Esophagus (tissue), 2 donors: Measurements from ENCODE around the gene MPZL1. TPM values are rescaled to one million over a fixed set of nuclear protein-coding genes. Genes with fewer than 3 reads are reported as not detected.
A peak's percentile ranks its signal among the peaks of the same experiment; 100 is the strongest.

Source experiments
- H3K27ac ChIP-seq, 2 donors: one replicate each; pipeline ENCODE4 v1.5.1; 2013; ENCODE audit warnings: low read depth in 2 of 2, mild to moderate bottlenecking in 2 of 2, inconsistent platforms in 1 of 2, low read length in 1 of 2, moderate library complexity in 1 of 2
- H3K27me3 ChIP-seq, 2 donors: one replicate each; pipeline ENCODE4 v1.6.1; 2013; ENCODE audit warnings: low read length in 2 of 2, control low read depth in 1 of 2, mild to moderate bottlenecking in 1 of 2; ENCODE audit not compliant: insufficient read depth in 2 of 2, control insufficient read depth in 1 of 2
- H3K36me3 ChIP-seq, 2 donors: one replicate each; pipeline ENCODE4 v1.6.1; 2013; ENCODE audit warnings: low read length in 1 of 2; ENCODE audit not compliant: control insufficient read depth in 2 of 2, insufficient read depth in 2 of 2
- H3K4me1 ChIP-seq, 2 donors: one replicate each; pipeline ENCODE4 v1.6.1; 2013; ENCODE audit warnings: low read length in 1 of 2; ENCODE audit not compliant: control insufficient read depth in 2 of 2, insufficient read depth in 2 of 2
- H3K4me3 ChIP-seq, 2 donors: one replicate each; pipeline ENCODE4 v1.5.1; 2013; ENCODE audit warnings: low read length in 2 of 2, mild to moderate bottlenecking in 2 of 2, low read depth in 1 of 2, moderate library complexity in 1 of 2
- H3K9me3 ChIP-seq, 2 donors: one replicate each; pipeline ENCODE4 v1.6.1; 2013; ENCODE audit warnings: mild to moderate bottlenecking in 2 of 2, low read depth in 1 of 2, low read length in 1 of 2, moderate library complexity in 1 of 2; ENCODE audit not compliant: control insufficient read depth in 2 of 2, insufficient read depth in 1 of 2
- WGBS, 2 donors: extraction: QIAGEN DNeasy Blood & Tissue Kit; methylation state at CpG; one replicate each; pipeline ENCODE4 v1.1.7; 2013; 5-methylcytosine and 5-hydroxymethylcytosine counted together
- polyA plus RNA-seq, 2 donors: library from polyadenylated mRNA; stranded (reverse); fragments of 200-250 nt; gene quantifications; one replicate each; pipeline ENCODE4 v1.2.3, GENCODE V29; 2013
- donor health status: healthy with polysubstance abuse.
- donor health status: Bipolar disorder and iron deficiency.

The MPZL1 gene
- polyA plus RNA-seq, 2 donors = 16.2 to 22.5 TPM

DNA sequence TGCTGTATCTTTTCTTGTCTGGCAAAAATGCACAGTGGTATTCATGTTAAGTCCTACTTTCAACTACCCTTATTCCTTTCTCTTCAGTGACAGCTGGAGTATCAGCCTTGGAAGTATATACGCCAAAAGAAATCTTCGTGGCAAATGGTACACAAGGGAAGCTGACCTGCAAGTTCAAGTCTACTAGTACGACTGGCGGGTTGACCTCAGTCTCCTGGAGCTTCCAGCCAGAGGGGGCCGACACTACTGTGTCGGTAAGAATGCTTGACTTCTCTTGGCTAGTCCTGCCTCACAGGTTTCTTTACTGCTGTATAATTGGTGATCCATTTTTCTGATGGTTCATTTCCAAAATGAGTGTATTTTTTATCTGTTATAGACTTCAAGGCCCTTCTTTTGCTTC lies 43.7 kb downstream of the MPZL1 start:
- WGBS, 2 donors = 93% methylated on average over 6 of the region's 6 CpGs
- H3K27ac ChIP-seq = no peak overlapping the region

DNA sequence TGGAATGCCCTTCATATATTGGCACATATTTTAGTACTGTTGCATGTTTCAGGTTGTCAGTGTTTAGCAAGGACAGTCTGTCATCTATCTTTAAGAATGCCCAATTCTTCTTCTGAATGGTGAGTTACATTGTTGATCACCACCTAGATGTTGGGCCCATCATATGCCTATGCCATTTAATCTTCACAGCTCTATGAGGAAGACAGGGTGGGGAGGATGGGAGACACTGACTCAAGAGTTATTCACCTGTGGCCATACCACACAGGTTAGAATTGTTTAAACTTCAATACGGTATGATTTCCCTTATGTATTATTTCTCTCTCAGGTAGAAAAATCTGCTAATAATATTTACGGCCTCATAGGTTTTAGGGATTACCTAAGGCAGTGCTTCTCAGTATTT lies 44.8 kb downstream of the MPZL1 start:
- Histone ChIP-seq H3K4me3 (no peak overlapping the region), H3K27ac (no peak overlapping the region), H3K4me1 (no peaks in the 10 kb centered on the region), H3K27me3 (no peaks in the 10 kb centered on the region), H3K36me3 (peaks cover 5 to 7% of the 10 kb centered on the region in 2 donors), H3K9me3 (no peaks in the 10 kb centered on the region)
- WGBS, 2 donors = 93% methylated on average over 2 of the region's 2 CpGs

More for the DNA sequence above, 43.7 kb downstream of the MPZL1 start:
- H3K4me1 ChIP-seq = no peaks in the 10 kb centered on the region
- H3K9me3 ChIP-seq = no peaks in the 10 kb centered on the region
- H3K36me3 ChIP-seq = peaks cover 5 to 7% of the 10 kb centered on the region in 2 donors
- H3K4me3 ChIP-seq = no peak overlapping the region
- H3K27me3 ChIP-seq = no peaks in the 10 kb centered on the region

DNA sequence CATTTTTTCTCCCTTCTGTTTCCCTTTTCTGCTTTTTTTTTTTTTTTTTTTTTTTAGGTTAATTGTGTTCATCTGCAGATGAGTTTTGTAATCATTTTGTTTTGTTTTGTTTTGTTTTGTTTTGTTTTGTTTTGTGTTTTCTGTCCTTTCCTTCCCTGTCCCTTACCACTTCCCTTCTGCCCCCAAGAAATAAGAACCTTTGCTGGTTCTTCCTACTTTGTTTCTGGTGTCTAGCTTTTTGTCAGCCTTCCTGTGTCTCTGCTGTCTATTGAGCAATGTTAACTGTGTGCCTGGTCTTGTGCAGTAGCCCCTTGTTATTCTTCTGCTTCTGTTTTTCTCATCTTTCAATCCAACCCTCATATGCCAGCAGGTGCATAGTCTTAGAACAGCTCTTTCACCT lies 46.0 kb downstream of the MPZL1 start:
- H3K4me3 ChIP-seq = no peak overlapping the region
- peaks cover 5 to 7% of the 10 kb centered on the region in 2 donors for H3K36me3 ChIP-seq
- no peaks in the 10 kb centered on the region for H3K9me3 ChIP-seq

DNA sequence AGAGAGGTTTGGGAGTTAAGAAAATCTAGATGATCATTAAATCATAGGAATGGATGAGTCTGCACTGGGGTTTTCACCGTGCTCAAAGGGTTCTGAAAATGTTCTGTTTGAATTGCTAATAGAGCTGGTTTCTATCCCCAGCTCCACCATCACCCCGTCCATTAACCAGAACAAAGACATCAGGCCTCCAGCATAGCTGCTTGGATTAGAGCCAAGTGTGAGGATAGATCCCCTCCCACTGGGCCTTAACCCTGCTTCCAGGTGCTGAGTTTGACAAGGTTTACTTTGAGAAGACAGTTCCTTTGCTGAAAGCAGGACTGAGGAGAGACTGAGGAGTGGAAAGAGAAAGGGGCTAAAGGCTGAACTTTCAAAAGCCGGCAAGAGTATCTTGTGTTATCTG lies 48.3 kb downstream of the MPZL1 start:
- WGBS, 2 donors = 84 to 89% methylated on average over 3 of the region's 3 CpGs
- H3K36me3 ChIP-seq = peaks cover 7% of the 10 kb centered on the region in 2 donors

More for the DNA sequence above, 46.0 kb downstream of the MPZL1 start:
- Histone ChIP-seq H3K27me3 (no peaks in the 10 kb centered on the region), H3K27ac (no peak overlapping the region), H3K4me1 (peaks cover 0 to 3% of the 10 kb centered on the region in 2 donors)

DNA sequence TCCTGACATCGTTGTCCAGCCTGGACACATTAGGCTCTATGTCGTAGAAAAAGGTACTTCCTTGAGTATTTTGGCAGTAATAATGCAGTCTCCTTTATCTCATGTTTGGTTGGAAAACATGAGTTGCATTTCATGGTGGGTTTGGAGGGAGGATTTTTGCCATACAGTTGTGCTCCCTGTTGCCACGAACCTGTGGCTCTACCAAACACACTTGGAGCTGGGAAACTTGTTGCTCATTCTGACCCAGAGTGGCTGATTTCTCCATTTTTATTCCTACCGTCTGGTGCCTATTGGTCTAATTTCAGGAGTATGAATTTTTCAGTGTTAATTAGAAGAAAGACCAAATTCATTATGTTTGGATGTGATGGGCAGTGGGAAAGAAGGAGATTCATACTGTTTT lies 50.7 kb downstream of the MPZL1 start:
- Histone ChIP-seq H3K9me3 (no peaks in the 10 kb centered on the region), H3K4me1 (peaks cover 0 to 7% of the 10 kb centered on the region in 2 donors), H3K36me3 (peaks cover 2 to 7% of the 10 kb centered on the region in 2 donors)

More for the DNA sequence above, 48.3 kb downstream of the MPZL1 start:
- Histone ChIP-seq H3K4me3 (no peak overlapping the region), H3K27me3 (no peaks in the 10 kb centered on the region), H3K27ac (no peak overlapping the region), H3K9me3 (no peaks in the 10 kb centered on the region), H3K4me1 (peaks cover 0 to 5% of the 10 kb centered on the region in 2 donors)

DNA sequence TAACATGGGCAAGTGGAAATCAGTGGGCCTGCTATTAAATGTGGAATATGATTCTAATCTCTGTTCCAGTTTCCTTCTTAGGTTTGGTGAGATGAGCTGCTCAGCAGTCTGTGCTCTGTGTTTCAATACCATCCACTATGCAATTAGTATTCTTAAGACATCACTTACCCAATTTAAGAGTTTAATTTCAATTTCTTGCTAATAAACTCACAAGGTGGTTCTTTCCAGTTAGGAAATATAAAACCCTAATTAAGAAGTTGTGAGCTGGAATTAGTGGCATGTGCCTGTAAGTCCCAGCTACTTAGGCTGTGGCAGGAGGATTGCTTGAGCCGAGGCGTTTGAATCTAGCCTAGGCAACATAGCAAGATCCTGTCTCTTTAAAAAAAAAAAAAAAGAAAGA lies 51.7 kb downstream of the MPZL1 start:
- Histone ChIP-seq H3K4me3 (no peak overlapping the region), H3K4me1 (peaks cover 0 to 7% of the 10 kb centered on the region in 2 donors), H3K27me3 (no peaks in the 10 kb centered on the region), H3K36me3 (peaks cover 2 to 7% of the 10 kb centered on the region in 2 donors), H3K27ac (no peak overlapping the region), H3K9me3 (no peaks in the 10 kb centered on the region)
- WGBS, 2 donors = 91 to 95% methylated on average over 2 of the region's 2 CpGs

More for the DNA sequence above, 50.7 kb downstream of the MPZL1 start:
- Histone ChIP-seq H3K27me3 (no peaks in the 10 kb centered on the region), H3K4me3 (no peak overlapping the region), H3K27ac (no peak overlapping the region)
- WGBS, 2 donors = 81 to 87% methylated on average over 4 of the region's 4 CpGs

DNA sequence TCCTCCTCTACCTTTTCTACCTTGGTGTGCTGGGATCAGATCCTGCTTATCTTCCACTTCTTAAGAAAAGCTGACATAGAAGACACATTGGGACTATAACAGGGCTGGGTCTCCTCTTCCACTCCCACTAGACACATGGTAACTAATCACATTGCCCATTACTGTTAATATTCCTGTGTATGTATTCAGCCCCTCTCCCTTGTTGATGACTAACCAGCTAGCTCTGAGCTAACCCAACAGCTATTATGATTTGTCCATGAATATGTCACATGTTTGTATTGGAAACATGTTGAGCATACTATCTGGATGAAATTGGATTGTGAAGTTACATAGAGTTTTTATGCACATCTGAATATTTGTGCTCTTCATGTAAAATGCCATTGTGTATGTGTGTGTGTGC lies 52.9 kb downstream of the MPZL1 start:
- H3K4me1 ChIP-seq = peaks cover 0 to 7% of the 10 kb centered on the region in 2 donors
- H3K27ac ChIP-seq = no peak overlapping the region

DNA sequence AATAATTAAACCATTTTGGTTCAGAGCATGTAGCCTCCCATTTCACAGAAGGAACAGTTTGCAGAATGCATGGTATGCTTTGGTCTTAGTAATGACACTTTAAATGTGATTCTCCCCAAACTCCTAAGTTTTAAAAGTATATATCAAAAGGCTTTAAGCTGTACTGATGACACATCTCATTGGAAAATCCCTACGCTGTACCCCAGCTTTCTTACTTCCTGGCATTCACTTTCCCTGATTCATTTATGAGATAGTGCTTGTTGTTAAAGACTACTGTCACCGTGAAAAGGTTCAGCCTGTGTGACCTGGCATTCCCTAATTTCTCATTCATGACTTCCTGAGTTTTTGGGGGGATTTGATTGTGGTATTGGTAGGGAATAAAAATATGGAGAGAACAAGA lies 53.4 kb downstream of the MPZL1 start:
- Histone ChIP-seq H3K4me1 (peaks cover 0 to 7% of the 10 kb centered on the region in 2 donors), H3K27me3 (no peaks in the 10 kb centered on the region), H3K36me3 (peaks cover 0 to 2% of the 10 kb centered on the region in 2 donors), H3K27ac (no peak overlapping the region), H3K4me3 (no peak overlapping the region), H3K9me3 (no peaks in the 10 kb centered on the region)
- 34 to 51% methylated on average over 2 of the region's 2 CpGs for WGBS, 2 donors

More for the DNA sequence above, 52.9 kb downstream of the MPZL1 start:
- Histone ChIP-seq H3K4me3 (no peak overlapping the region), H3K27me3 (no peaks in the 10 kb centered on the region), H3K36me3 (peaks cover 0 to 2% of the 10 kb centered on the region in 2 donors), H3K9me3 (no peaks in the 10 kb centered on the region)

DNA sequence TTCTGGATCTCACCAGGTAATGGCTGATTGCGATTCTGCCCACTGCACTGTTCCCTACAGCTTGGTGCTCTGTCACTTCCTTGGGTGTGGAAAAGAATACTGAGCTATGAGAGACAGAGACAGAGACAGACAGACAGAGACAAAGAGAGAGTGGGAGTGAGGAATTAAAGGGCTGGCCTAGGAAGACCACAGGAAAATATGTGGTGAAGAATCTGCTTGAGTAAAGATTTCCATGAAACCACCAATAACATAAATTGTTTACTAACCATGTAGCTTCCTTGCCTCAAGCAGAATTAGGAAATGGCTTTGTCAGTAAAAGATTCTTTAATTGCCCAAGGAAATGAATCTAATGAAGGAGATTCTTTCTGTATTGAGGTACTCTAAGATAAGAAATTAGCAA lies 54.4 kb downstream of the MPZL1 start:
- Histone ChIP-seq H3K27ac (peak overlapping the region; percentile 57 to 65), H3K4me3 (no peak overlapping the region), H3K27me3 (no peaks in the 10 kb centered on the region), H3K4me1 (peaks cover 0 to 7% of the 10 kb centered on the region in 2 donors), H3K36me3 (peaks cover 0 to 2% of the 10 kb centered on the region in 2 donors), H3K9me3 (no peaks in the 10 kb centered on the region)
- WGBS, 2 donors = 68 to 79% methylated on average over 1 of the region's 1 CpG

DNA sequence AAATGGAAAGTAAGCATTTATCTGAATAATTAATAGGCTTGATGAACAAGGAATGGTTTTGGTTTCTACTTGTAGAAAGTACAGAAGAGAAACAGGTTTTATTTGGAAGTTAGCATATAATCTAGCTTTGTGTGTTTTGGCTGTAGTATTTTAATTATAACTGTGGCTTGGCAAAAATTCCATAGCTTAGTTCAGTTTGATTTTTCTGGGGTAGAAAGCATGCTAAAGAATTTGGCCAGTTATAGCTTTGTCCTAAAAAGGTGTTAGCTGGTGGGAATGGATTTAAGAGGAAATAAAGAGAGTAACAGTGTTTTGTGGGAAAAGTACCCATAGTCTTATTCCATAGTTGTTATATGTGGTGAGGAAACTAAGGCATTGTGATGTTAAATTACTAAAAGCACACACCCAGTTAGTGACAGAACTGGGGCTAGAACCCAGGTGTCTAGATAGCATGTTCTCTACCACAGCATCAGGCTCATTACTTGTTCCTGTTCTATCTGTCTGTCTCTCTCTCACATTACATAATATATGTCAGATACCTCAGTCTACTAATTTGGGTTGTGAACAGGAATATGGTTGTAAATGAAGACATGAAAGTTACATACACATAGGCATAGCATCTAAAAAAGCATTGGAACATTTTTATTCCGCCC lies 55.0 kb downstream of the MPZL1 start:
- H3K27me3 ChIP-seq = no peaks in the 10 kb centered on the region
- H3K27ac ChIP-seq = no peak overlapping the region
- no peaks in the 10 kb centered on the region for H3K9me3 ChIP-seq
- 92 to 96% methylated on average over 1 of the region's 1 CpG for WGBS, 2 donors
- peaks cover 0 to 2% of the 10 kb centered on the region in 2 donors for H3K36me3 ChIP-seq
- H3K4me3 ChIP-seq = no peak overlapping the region
- H3K4me1 ChIP-seq = peaks cover 0 to 6% of the 10 kb centered on the region in 2 donors
